ENCODE measurements around the gene PLEKHG4.

- TF ChIP-seq PHF8 (IDR thresholded peaks at IDR 0.05; ENCODE audit: borderline replicate concordance, low read depth) (no peak), CTCF (IDR thresholded peaks at IDR 0.05) (no peak), MYC (IDR thresholded peaks at IDR 0.05; ENCODE audit: borderline replicate concordance, low read length) (no peak), POLR2A (IDR thresholded peaks at IDR 0.05; ENCODE audit: low read length) (no peak), JUN (IDR thresholded peaks at IDR 0.05) (no peak), FOSL2 (IDR thresholded peaks at IDR 0.05) (no peak), FOSL2 (CRISPR knock-in tag; IDR thresholded peaks at IDR 0.05) (no peak), EP300 (IDR thresholded peaks at IDR 0.05) (no peak)
- TF ChIP-seq, protein P1, sequence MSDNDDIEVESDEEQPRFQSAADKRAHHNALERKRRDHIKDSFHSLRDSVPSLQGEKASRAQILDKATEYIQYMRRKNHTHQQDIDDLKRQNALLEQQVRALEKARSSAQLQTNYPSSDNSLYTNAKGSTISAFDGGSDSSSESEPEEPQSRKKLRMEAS (IDR thresholded peaks at IDR 0.05) = no peak
- TF ChIP-seq, protein P2, sequence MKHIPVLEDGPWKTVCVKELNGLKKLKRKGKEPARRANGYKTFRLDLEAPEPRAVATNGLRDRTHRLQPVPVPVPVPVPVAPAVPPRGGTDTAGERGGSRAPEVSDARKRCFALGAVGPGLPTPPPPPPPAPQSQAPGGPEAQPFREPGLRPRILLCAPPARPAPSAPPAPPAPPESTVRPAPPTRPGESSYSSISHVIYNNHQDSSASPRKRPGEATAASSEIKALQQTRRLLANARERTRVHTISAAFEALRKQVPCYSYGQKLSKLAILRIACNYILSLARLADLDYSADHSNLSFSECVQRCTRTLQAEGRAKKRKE (CRISPR knock-in tag; IDR thresholded peaks at IDR 0.05; ENCODE audit: low read depth) = no peak
Observed at GRCh38 chr16:67257486-67258160, 21.7 kb upstream of the PLEKHG4 start.

Data from A549 (cell line).